T-helper 1 cell (primary cell): ENCODE results near the gene NIPAL3.

Source experiments
- DNase-seq, 5 donors: peaks; one replicate each; pipeline ENCODE4 v3.0.0-alpha.2; 2012 to 2020
- total RNA-seq, 4 donors: gene quantifications; one replicate each; lab custom pipeline; 2026; lab: John Stamatoyannopoulos, UW

NIPAL3 gene
- total RNA-seq = 44.1 to 98.8 (median 86.2) reads per million in 4 donors

DNA sequence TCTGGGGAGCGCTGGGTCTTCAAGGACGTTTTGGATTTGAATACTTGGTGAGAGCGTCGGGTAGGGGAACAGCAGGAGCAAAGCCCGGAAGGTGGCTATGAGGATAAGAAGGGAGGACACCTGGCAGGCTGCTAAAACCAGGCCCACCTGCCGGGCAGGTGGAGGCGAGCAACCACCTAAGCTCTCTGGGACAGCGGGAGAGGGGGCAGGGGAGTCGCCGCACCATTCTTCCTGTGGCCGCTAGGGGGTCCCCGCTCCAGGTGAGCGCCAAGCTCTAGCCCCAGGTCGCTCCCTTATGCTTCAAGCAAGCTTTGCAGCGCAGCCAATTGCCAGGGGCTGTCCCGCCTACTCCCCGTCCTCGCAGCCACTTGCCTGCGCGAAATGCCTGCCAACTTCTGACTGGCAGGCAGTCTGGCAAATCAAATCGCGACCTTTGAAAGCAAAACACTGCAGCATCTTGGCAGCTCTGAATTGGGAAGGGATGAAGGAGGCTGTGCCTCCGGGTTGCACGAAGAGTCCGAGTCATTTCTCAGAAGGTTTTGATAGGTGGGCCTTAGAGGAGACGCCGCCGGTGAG is at the start of gene NIPAL3:
NIPAL3 (plus strand) TSS at position 469 of the 576 bp plus-strand sequence. CDS start 3,746 bp downstream, outside the sequence.
- peak; percentile 96 to 99 (median 97) for DNase-seq

DNA sequence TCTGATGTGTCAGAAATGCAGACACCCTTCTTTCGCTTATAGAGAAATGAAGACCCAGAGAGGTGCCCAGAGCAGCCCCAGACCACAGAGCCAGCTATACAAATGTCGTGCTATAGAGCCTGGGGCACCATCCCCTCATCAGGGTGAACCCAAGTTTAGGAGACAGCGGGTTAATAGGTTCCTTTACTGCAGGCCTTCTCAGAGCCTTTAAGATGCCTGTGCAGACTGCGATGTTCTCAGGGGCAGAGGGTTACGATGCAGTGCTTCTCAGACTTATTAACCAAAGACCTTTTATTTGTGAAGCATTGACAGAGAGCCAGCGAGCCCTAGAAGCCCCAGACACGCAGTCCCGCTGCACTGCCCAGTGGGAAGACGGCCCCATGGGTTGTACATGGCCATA is 48.9 kb upstream of the NIPAL3 start:
- DNase-seq = no peak

DNA sequence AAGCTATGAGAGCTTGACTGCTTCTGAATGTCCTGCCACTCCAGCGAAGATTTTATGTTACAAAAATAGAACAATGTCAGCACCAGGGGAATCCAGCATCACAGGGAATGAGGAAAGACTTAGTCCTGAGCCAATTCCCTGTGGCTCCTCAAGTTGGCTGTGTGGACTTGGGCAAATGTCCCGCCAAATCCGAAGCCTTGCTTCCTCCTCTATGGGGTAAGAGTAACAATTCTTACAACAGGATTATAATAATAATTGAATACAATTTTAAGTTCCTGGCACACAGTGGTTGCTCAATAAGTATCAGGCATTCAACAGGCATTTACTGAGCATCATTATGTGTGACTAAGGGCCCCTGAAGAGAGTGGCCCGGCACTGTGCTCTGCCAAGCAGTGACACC is 46.4 kb upstream of the NIPAL3 start:
- no peak for DNase-seq

DNA sequence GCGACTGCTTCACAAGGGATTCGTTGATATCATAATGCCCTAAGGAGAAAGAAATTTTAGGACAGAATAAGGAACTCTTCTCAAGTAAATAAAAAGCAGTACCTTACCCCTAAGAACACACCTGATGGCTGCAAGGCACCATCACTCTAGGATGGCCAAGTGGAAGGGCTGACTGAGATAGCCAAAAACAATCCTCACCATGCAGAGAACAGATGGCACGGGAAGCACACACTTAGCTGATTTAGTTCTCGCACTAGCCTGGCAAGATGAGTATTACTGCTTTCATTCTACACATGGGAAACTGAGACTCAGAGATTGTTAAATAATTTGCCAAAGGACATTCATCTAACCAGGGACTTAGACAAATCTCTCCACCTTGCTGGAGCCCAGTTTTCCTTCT is 45.8 kb upstream of the NIPAL3 start:
- no peak for DNase-seq

DNA sequence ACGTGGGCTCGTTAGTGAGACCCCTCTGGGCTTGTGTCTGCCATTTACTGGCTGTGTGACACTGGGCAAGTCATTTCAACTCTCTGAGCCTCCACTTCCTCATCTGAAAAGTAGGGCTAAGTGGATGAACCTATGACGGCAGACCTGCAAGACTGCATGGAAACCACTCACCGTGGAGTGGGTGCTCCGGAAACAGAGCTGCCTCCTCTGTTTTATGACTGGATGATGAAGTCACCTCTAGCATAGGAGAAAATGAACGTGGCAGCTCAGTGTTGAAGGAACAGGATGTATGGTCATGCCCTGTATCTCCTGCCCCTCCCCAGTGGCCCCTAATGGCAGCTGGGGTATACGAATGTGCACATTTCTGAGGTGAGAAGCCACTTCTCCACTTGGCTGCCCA is 42.6 kb upstream of the NIPAL3 start:
- DNase-seq = no peak

DNA sequence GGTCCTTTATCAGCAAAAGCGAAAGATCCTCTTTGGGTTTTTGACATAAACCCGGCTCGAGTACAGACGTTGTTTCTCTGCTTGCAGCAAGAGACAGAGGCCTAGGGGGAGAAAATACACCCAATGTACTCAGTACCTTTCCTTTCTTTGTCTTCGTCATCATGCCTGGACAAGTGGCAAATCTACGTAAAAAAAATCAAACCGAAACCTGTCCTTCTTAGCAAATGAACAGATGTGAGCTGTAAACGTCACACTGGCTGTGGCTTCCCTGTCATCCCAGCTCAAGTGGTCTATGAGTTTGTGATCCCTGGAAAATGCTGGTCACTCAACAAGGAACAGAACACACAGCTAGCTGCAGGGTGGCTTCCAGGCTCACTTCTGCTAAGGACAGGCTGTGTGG is 41.9 kb upstream of the NIPAL3 start:
- no peak for DNase-seq

DNA sequence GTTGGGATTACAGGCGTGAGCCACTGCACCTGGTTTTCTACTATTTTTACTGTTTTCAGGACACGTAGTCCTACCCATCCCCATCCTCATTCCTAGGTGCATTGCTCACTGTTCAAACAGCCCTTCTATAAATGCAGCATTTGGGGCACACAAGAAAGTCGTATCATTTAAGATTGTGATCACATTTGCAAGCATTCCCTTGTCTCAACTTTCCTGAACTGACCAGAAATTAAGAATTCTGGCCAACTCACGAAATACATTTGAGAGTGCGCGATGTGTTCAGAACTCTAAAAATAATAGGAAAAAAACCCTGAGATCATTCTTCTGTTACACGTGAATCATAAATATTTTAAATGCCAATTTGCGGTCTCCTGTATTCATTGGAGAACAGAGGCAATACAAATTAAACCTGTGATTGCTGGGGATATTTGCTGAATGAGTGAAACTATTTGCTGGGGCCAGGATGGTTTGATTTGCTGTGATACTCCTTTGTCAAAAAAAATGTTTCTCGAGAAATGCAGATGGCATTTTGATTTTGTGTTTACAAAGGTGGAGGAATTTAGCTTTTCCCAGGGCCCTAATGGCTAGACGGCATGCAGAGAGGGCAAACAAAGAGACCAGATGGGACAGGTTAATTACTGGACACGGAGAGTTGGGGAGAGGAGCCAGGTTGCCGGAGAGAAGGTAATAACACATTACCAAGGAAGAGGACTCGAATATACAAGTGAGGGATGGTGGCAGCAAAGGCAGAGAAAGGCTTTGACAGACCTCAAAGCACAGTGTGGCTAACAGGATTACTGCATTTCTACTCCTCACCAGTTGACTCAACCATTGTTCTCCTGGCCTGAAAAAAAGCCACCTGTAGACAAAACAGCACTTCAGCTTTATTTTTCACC is 40.5 kb upstream of the NIPAL3 start:
- DNase-seq = no peak

DNA sequence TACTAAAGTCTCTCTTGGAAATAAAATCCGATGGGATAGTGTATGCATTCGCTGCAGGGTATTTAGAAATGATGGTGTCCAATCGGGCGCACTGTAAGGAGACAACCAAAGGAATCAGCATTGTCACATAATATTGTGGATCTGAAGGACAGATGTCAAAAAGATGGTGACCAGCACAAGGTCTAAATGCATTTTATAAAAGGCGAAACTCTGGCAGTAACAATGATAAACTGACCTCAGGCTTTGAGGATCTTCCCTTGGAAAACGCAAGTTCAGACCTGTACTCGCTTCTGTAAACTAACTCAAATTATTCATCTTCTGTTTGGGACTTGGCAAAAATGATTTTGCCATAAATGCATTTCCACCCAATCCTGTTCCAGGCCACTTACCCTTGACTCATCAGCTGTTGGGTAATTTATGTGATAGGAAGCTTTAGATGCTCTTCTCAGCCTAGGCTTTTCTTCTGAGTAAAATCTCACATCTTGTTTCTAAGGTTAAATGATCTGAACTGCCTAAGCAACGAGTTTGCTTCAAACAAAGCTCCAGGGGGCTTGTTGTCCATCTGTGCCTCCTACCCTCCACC is 35.8 kb upstream of the NIPAL3 start:
- DNase-seq = no peak

DNA sequence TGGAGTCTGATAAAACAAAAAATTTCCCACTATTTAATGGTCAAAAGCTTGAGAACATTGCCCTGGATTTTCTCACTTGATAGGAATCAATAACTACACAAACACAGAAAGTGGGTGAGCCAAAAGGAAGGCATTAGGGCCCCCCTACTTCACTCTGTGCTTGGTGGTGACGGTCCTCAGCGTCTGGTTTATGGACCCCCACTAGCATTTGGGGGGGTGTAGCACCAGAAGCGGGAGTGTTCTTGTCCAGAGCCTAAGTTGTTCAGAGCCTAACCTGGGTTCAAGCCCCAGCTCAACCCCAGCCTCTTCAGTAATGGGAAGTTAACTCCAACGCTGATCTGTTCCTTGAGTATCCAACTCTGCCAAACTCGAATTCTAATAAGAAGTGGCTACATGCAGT is 35.1 kb upstream of the NIPAL3 start:
- DNase-seq = no peak

DNA sequence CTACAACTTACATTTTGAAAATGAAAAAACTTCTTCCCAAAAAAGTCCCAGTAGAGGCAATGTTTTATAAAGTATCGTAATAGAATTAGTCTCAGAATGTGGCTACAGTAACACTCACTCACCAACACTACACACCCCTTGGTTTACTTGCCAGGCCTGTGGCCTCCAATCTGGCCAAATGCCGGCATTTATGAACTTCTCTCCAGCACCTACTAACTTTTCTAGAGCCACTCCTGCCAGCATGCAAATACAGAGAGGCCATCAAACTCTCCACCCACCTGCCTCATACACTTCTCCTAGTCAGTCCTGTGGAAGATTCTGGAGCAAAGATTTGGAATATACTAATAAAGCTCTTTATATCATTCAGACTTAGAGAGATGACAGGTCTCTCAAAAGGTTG is 34.3 kb upstream of the NIPAL3 start:
- DNase-seq = no peak

DNA sequence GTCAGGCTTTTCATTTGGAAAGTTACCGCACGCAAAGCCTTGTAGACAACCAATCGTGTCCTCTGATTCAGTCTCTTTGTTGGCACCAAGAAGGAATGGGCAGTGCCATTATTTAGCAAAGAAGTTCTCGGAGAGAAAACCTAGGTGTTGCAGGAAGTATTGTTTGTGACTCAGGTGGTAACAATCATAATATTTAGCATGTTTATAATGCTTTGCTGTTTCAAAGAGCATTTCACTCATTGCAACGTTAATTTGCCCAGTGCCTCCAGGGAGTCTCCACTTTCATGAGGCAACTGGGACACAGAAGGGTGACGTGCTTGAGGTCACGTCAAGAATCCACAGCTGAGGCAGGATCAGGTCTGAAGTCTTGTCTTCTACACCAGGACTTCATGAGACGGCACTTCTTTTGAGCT is 33.4 kb upstream of the NIPAL3 start:
- no peak for DNase-seq

DNA sequence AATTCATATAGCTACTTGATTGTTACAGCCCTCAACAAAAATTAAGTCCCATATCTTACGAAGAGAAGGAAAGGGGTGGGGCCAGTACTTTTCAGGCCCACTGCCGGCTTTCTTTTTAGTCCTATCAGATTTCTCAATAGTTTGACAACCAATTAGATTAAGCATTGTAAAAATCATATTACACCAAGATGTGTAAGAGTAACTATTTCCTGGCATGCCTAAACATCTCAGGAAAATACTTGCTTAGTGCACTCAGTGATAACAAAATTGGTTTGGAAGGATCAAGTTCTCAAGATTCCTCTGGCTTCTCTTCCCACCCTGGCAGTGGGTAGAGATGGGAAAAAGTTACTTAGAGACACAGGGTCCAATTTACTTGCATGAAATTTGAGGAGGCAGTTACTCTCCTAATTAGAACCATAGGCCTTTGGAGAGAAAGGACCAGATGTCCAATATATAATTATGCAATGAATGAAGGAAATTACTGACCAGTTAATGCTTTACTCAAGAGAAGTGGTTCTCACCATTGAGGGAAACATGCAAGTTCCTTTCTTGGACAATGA is 32.1 kb upstream of the NIPAL3 start:
- no peak for DNase-seq

DNA sequence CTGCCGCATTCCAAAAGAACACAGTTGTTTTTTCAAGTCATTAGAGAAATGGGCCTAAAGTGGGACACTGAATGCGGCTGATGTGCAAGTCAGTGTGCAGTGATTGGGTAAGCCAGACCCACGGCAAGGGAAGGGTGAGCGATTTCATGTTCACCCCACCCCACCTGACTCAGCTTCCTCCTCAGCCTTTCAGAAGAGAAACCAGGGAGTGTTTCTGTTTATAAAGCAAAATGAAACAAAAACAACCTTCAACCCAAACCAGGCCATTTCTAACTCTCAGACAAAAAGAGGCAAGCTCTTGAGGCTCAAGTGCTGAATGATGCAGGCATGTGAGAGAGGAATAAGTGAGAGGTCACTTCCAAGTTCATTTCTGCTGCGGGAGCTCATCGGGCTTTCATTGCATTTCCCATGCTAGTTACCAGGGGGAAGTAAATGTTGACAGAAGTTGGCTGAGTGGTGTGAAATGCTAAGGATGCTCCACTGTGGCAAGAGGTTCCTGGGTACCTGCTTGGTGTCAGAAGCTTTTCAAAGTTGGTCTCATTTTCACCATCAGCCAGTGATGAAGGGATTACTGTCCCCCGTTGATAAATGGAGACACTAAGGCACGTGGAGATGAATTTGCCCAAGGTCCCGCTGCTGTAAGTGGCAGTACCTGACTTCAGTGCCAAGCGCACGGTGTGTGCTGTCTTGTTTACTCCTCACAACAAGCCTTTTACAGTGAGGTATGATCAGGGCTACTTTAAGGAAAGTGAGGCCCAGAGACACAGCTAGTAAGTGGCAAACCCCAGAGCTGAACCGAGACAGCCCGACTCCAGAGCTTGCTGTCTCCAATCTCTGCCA is 31.1 kb upstream of the NIPAL3 start:
- peak in 1 of 5 donors; percentile 79 for DNase-seq

DNA sequence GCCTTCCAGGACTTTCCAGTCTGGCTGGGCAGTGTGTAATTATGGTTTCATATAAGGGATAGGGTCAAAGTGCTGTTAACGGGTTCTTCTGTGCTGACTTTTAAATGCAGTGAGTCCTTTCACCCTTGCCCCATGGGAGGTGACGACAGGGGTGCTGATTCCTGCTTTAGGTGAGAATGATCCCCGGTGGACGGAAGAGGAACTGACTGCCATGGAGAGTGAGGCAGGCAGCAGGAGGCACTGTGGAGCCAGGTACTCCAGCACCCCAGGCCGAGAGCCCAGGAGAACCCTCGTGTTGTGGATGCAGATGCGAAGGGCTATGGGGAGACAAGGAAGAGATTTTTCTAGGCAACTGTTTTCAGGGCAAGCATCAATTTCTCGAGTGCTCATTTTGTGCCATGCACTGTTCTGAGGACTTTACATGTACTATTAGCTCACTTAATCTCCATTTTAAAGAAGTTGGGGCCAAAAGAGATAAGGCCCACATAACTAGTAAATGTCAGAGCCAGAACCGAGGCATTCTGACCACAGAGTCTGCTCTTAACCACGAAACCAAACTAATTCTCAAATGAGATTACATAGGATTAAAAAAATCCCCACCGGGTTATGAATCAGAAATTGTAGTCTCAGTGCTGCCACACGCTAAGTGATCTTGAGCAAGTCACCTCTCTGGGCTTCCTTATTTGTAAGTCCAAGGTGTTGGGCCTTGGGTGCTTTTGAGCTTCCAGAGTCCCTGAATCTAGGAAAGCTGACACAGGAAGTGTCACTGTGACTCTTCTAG is 30.3 kb upstream of the NIPAL3 start:
- DNase-seq = peak in 3 of 5 donors; percentile 10 to 40 (median 20)

DNA sequence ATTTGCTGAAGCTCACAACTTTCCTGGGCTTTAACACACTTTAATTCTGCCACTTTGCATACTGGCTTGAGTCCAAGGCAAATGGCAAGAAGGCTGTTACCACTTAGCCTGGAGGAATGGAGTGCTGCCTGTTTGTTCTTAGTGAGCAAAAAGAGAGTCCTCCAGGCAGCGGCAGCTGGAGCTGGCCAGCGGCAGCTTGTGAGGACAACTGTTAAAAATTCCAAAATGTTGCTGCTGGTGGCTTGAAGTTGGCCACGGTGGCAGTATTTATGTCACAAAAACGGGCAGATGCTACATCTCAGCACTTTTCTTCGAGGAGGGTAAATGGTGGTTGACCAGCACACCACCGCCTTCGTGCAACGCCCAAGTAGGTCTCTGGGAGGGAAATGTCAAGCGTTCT is 29.4 kb upstream of the NIPAL3 start:
- DNase-seq = no peak

DNA sequence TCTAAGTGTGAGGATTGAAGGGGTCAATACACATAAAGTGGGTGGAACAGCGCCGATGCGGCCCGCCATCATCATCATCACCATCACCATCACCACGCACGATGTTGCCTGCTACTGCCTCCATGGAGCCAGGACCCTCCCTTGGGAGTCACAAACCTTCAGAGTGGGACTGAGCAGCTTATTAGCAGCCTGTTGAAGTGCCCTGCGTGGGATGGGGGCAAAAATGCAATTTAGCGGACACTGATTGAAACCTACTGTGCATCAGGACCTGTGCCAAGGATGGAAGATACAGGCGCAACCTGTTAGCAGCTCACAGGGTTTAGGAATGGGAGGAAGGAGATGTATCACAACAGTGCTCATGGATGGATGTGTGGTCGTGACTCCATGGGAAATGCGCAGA is 28.7 kb upstream of the NIPAL3 start:
- DNase-seq = no peak

DNA sequence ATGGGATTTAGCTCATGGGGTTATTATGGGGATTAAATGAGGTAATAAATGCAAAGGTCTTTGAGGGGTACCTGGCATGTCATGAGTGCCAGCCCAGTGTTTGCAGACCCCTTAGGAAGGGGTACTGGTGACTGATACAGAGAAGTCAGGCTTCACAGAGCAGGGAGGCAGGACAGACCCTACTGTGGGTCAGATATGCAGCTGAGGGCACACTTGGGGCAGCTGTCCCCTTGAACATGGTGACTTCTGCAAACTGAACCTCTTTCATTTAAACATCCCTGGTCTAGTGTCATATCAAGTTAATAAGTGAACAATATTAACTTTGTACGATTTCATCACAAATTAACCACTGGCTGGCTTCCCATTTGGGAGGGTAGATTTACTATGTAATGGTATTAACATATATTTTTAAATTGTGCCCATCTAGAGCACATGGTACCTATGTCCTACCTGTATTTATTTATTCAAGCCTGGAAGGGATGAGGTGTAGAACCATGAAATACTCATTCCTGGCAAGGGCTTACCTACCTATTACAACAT is 27.9 kb upstream of the NIPAL3 start:
- DNase-seq = no peak

DNA sequence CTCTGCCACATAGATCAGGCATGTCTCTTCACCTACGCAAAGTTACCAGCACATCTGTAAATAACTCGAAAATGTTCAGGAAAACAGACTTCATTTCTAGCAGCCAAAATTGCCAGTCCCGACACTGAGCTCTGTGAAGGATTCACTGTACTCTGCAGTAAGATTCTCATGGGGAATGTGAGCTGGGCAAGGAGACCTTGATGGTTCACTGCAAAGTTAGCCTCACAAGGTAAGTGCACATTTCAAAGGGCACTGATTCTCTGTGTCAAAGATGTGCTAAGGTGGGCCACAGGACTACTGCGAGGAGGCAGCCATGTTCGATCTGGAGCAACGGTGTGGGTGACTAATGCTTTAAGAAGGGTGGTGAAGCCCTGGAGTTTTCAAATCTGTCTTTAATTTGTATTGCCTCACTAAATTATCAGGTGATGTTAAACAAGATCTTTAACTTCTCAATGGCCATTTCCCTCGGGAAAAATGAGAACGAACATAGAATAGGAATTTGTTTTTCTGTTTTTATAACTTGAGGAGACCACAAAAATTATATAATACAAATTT is 27.2 kb upstream of the NIPAL3 start:
- no peak for DNase-seq

DNA sequence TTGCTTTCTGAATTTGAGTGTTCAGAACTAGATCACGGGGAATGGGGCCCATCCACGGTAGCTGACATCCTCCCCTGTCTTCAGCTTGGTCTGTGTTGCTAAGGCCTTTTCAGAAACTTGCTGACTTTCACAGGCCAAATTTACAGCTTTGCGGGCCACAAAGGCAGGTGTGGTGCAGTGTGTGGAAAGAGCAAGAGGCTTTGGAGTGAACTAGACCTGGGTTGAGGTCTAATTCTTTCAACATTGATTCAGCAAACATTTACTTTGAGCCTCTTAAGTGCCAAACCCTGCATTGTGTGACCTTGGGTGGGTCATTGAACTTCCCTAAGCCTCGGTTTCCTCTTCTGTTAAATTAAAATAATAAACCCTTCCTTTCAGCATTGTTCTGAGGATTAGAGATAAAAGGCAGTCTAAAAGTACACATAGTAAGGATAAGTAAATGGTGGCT is 26.3 kb upstream of the NIPAL3 start:
- no peak for DNase-seq

DNA sequence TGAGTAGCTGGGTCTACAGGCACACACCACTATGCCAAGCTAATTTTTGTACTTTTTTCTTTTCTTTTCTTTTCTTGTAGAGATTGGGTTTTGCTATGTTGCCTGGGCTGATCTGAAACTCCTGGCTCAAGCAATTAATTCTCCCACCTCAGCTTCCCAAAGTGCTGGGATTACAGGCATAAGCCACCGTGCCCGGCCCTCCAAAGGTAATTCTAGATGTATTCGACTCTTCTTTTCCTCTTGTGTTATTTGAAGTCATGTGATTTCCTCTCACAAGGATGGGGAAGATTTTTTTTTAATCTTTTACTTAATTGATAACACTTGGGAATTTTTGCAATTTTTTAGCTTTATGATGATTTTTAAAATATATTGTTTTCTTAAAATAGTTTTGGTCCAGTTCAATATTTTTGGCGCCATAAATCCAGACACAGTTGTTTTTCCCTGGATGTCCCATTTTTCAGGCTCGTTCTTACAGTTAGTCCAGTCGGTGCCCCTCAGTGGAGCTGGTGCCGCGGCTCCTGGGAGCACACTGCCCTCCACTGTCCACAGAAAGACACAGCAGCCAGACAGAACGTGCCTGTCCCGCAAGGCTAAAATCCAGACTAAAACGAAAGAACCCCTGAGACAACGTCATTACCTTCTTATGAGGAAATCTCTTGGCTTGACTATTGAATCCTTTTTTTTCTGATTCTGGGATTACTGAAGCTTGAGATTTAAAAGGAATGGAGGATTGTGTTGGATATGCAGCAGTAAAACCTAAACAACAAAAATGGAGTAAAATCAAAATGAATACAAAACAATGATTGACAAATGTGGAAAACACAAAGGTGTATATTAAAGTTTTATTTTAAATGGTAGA is 24.4 kb upstream of the NIPAL3 start:
- DNase-seq = peak; percentile 35 to 74 (median 58)
